ENCODE results near the gene SLMAP. TPM values are rescaled to one million over a fixed set of nuclear protein-coding genes. Genes with fewer than 3 reads are reported as not detected.

The SLMAP gene
- total and polyA plus RNA-seq, 2 of the 4 experiments (the other 2 are of a cell fraction): 15.5 to 26.5 TPM

DNA sequence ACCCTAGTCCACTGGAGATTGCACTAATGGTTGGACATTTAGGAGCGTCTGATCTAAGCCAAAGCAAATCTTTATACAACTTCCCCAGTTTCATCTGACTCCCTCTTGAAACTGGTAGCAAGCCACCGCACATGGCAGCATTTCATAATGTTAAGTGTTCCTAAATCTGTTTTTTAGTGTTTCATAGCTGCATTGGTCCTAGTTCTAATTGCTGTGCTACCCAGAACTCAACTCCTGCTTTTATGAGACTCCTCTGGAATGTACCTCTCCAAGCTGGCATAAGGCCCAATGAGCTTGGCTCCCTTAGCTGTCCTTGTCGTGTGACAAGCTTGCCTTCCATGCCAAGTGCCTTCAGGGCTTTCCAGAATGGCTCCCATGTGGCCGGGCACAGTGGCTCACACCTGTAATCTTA, 186.8 kb downstream of the SLMAP start:
- Histone ChIP-seq H2AK9ac (replicated peaks; ENCODE audit: low read depth, low read length, poor library complexity) (no peak overlapping the region), H3K23ac (ENCODE audit: low read depth, low read length) (no peak overlapping the region), H2BK20ac (ENCODE audit: low read depth, low read length) (no peak overlapping the region), H3K9ac (ENCODE audit: low read depth, low read length) (no peak overlapping the region), H3K4me2 (ENCODE audit: low read depth, low read length) (no peak overlapping the region), H4K91ac (ENCODE audit: insufficient read depth, low read depth, low read length) (no peak overlapping the region), H3K4me3 (ENCODE audit: insufficient read depth, low read depth, low read length) (no peak overlapping the region), H4K8ac (ENCODE audit: low read depth in 2 of 2, low read length in 2 of 2) (no peak overlapping the region), H2AFZ (replicated peaks; ENCODE audit: low read length, poor library complexity) (no peak overlapping the region), H3K14ac (replicated peaks; ENCODE audit: low read depth, low read length) (no peak overlapping the region), H2AK5ac (ENCODE audit: low read depth, low read length) (no peak overlapping the region; the same call in 1 of the 2 replicates), H2BK15ac (ENCODE audit: low read depth, low read length) (no peak overlapping the region), H3K56ac (ENCODE audit: extremely low read depth, insufficient read depth, low read length) (no peak overlapping the region), H2BK5ac (ENCODE audit: low read depth, low read length, poor library complexity, severe bottlenecking) (no peak overlapping the region), H3K4ac (ENCODE audit: low read depth, low read length) (no peak overlapping the region), H4K20me1 (ENCODE audit: insufficient read depth, low read length) (no peaks in the 10 kb centered on the region), H3K18ac (ENCODE audit: low read depth, low read length) (no peak overlapping the region; the same call in 1 of the 2 replicates), H2BK120ac (ENCODE audit: low read depth, low read length) (no peak overlapping the region), H3K9me1 (ENCODE audit: insufficient read depth, low read length) (no peaks in the 10 kb centered on the region), H3K9me3 (ENCODE audit: control insufficient read depth, insufficient read depth, low read length) (peaks cover 3% of the 10 kb centered on the region), H3K27me3 (ENCODE audit: control insufficient read depth, insufficient read depth, low read length) (no peaks in the 10 kb centered on the region), H3K36me3 (ENCODE audit: control insufficient read depth, insufficient read depth, low read length) (peaks cover 3% of the 10 kb centered on the region; the same call in 1 of the 2 replicates), H3K27ac (ENCODE audit: insufficient read depth, low read length) (no peak overlapping the region), H3K4me1 (ENCODE audit: control insufficient read depth, insufficient read depth, low read length) (peaks cover 2% of the 10 kb centered on the region), H4K5ac (ENCODE audit: low read depth, low read length) (no peak overlapping the region), H3K79me1 (ENCODE audit: low read depth in 1 of 2, low read length in 2 of 2) (no peaks in the 10 kb centered on the region)
- DNase-seq (no peak), ATAC-seq (ENCODE audit: low read depth) (no peak)
- intact Hi-C loops (cut with micrococcal nuclease): no loop called here
- no TSS peak for BruUV-seq (replicated peaks)
- in situ Hi-C loops (cut with MboI; ENCODE audit: low sequenced_read_pairs): no loop called here
- dilution Hi-C loops (cut with HindIII; ENCODE audit: low sequenced_read_pairs, unreplicated experiment): no loop called here
- ChIA-PET CTCF (interaction anchor here (1.0 kb wide), 1 partner anchor 764 kb away, joined by 3 read pairs; no protein-coding TSS in a partner anchor), POLR2A (ENCODE audit: unreplicated experiment) (no interaction called here)
- TF ChIP-seq, protein P1, sequence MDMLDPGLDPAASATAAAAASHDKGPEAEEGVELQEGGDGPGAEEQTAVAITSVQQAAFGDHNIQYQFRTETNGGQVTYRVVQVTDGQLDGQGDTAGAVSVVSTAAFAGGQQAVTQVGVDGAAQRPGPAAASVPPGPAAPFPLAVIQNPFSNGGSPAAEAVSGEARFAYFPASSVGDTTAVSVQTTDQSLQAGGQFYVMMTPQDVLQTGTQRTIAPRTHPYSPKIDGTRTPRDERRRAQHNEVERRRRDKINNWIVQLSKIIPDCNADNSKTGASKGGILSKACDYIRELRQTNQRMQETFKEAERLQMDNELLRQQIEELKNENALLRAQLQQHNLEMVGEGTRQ (IDR thresholded peaks at IDR 0.05; ENCODE audit: low read depth, low read length): no peak
- TF ChIP-seq SMC3 (IDR thresholded peaks at IDR 0.05; ENCODE audit: low read depth, low read length): no peak
- no peak for TF ChIP-seq FOS (IDR thresholded peaks at IDR 0.05; ENCODE audit: low read depth, low read length)
- no peak for TF ChIP-seq CEBPB (IDR thresholded peaks at IDR 0.05; ENCODE audit: low read depth, low read length)
- no peak for TF ChIP-seq RAD21 (IDR thresholded peaks at IDR 0.05; ENCODE audit: low read length)
- no peak for TF ChIP-seq POLR2A (IDR thresholded peaks at IDR 0.05; ENCODE audit: low read depth, low read length)
- TF ChIP-seq RFX5 (IDR thresholded peaks at IDR 0.05; ENCODE audit: low read depth, low read length): no peak
- TF ChIP-seq NFE2L2 (IDR thresholded peaks at IDR 0.05; ENCODE audit: low read depth, low read length): no peak
- TF ChIP-seq, protein P2, sequence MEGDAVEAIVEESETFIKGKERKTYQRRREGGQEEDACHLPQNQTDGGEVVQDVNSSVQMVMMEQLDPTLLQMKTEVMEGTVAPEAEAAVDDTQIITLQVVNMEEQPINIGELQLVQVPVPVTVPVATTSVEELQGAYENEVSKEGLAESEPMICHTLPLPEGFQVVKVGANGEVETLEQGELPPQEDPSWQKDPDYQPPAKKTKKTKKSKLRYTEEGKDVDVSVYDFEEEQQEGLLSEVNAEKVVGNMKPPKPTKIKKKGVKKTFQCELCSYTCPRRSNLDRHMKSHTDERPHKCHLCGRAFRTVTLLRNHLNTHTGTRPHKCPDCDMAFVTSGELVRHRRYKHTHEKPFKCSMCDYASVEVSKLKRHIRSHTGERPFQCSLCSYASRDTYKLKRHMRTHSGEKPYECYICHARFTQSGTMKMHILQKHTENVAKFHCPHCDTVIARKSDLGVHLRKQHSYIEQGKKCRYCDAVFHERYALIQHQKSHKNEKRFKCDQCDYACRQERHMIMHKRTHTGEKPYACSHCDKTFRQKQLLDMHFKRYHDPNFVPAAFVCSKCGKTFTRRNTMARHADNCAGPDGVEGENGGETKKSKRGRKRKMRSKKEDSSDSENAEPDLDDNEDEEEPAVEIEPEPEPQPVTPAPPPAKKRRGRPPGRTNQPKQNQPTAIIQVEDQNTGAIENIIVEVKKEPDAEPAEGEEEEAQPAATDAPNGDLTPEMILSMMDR (conservative IDR thresholded peaks at IDR 0.05; ENCODE audit: low read depth, low read length): no peak
- no peak for TF ChIP-seq CHD1 (IDR thresholded peaks at IDR 0.05; ENCODE audit: low read depth, low read length)
- no peak for TF ChIP-seq MAZ (IDR thresholded peaks at IDR 0.05; ENCODE audit: borderline replicate concordance, low read depth, low read length)
- TF ChIP-seq MAFK (IDR thresholded peaks at IDR 0.05; ENCODE audit: low read depth, low read length): no peak
- TF ChIP-seq, protein P3, sequence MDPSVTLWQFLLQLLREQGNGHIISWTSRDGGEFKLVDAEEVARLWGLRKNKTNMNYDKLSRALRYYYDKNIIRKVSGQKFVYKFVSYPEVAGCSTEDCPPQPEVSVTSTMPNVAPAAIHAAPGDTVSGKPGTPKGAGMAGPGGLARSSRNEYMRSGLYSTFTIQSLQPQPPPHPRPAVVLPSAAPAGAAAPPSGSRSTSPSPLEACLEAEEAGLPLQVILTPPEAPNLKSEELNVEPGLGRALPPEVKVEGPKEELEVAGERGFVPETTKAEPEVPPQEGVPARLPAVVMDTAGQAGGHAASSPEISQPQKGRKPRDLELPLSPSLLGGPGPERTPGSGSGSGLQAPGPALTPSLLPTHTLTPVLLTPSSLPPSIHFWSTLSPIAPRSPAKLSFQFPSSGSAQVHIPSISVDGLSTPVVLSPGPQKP (IDR thresholded peaks at IDR 0.05; ENCODE audit: borderline replicate concordance, low read depth, low read length): no peak
- TF ChIP-seq BHLHE40 (IDR thresholded peaks at IDR 0.05; ENCODE audit: low read depth, low read length): no peak
- no peak for TF ChIP-seq RCOR1 (IDR thresholded peaks at IDR 0.05; ENCODE audit: insufficient replicate concordance, low read length)
- TF ChIP-seq MXI1 (IDR thresholded peaks at IDR 0.05; ENCODE audit: borderline replicate concordance, low read depth, low read length): no peak
- 50% methylated on average over 1 of the region's 4 CpGs; no CpG with 5 or more reads in 1 of the 2 experiments for WGBS, 2 experiments (ENCODE audit: extremely low coverage in 2 of 2, insufficient read length in 1 of 2)
